Measurements from ENCODE around the gene GPR155.

- TF ChIP-seq, protein P1, sequence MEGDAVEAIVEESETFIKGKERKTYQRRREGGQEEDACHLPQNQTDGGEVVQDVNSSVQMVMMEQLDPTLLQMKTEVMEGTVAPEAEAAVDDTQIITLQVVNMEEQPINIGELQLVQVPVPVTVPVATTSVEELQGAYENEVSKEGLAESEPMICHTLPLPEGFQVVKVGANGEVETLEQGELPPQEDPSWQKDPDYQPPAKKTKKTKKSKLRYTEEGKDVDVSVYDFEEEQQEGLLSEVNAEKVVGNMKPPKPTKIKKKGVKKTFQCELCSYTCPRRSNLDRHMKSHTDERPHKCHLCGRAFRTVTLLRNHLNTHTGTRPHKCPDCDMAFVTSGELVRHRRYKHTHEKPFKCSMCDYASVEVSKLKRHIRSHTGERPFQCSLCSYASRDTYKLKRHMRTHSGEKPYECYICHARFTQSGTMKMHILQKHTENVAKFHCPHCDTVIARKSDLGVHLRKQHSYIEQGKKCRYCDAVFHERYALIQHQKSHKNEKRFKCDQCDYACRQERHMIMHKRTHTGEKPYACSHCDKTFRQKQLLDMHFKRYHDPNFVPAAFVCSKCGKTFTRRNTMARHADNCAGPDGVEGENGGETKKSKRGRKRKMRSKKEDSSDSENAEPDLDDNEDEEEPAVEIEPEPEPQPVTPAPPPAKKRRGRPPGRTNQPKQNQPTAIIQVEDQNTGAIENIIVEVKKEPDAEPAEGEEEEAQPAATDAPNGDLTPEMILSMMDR (IDR thresholded peaks at IDR 0.05), result no peak
- TF ChIP-seq POLR2AphosphoS5 (IDR thresholded peaks at IDR 0.05), result no peak
- TF ChIP-seq EP300 (IDR thresholded peaks at IDR 0.05), result no peak
- TF ChIP-seq POLR2A (IDR thresholded peaks at IDR 0.05), result no peak
Observed at GRCh38 chr2:174527959-174528358, 41.1 kb upstream of the GPR155 start.

Measured in upper lobe of left lung (tissue), 4 donors.